Measurements from ENCODE around the gene ASIC1. TPM values are rescaled to one million over a fixed set of nuclear protein-coding genes. Genes with fewer than 3 reads are reported as not detected.

Gene ASIC1
- total and polyA plus RNA-seq, 2 of the 13 experiments (the other 11 are each of a cell fraction or from before 2014, with no cell fraction given): 0.44 to 1.5 TPM

- TF ChIP-seq PAXIP1 (CRISPR knock-in tag; conservative IDR thresholded peaks at IDR 0.05) (peak; percentile 92), RBM39 (IDR thresholded peaks at IDR 0.05; ENCODE audit: low read depth, low read length, poor library complexity, severe bottlenecking) (no peak), ARID5B (CRISPR knock-in tag; IDR thresholded peaks at IDR 0.05) (peak; percentile 88), SALL2 (CRISPR knock-in tag; IDR thresholded peaks at IDR 0.05) (no peak), AHR (CRISPR knock-in tag; IDR thresholded peaks at IDR 0.05) (no peak), MXD4 (CRISPR knock-in tag; IDR thresholded peaks at IDR 0.05) (0 out of 2 replicates have a peak, but pooled peaks have one; percentile 42)
Measured at GRCh38 chr12:50082644-50083043, 25.2 kb downstream of the ASIC1 start (continued).

Data from HepG2 (cell line).